IMR-90 (cell line): ENCODE data around the gene TAF6L. TPM values are rescaled to one million over a fixed set of nuclear protein-coding genes. Genes with fewer than 3 reads are reported as not detected.
A peak's percentile ranks its signal among the peaks of the same experiment; 100 is the strongest.

ENCODE experiments used
- polyA plus RNA-seq, 3 experiments: library from polyadenylated mRNA; depleted of rRNA; stranded (reverse); fragments of >200 nt; gene quantifications; 2 replicates each; pipeline ENCODE4 v1.2.3, GENCODE V29; 2012; ENCODE audit warnings: low replicate concordance in 1 of 3
- total RNA-seq: library from RNA; depleted of rRNA; stranded (reverse); fragments of >200 nt; gene quantifications from 2 replicates; pipeline ENCODE4 v1.2.3, GENCODE V29; 2012
- TF ChIP-seq, protein P1 (sequence below): conservative IDR thresholded peaks from 2 replicates; pipeline ENCODE4 v1.5.1; 2012; ENCODE audit warnings: mild to moderate bottlenecking, low read depth, low read length, improper control_type of control experiment

TAF6L gene
- total and polyA plus RNA-seq, 2 of the 4 experiments (the other 2 are of a cell fraction): 9.5 to 13.5 TPM

DNA sequence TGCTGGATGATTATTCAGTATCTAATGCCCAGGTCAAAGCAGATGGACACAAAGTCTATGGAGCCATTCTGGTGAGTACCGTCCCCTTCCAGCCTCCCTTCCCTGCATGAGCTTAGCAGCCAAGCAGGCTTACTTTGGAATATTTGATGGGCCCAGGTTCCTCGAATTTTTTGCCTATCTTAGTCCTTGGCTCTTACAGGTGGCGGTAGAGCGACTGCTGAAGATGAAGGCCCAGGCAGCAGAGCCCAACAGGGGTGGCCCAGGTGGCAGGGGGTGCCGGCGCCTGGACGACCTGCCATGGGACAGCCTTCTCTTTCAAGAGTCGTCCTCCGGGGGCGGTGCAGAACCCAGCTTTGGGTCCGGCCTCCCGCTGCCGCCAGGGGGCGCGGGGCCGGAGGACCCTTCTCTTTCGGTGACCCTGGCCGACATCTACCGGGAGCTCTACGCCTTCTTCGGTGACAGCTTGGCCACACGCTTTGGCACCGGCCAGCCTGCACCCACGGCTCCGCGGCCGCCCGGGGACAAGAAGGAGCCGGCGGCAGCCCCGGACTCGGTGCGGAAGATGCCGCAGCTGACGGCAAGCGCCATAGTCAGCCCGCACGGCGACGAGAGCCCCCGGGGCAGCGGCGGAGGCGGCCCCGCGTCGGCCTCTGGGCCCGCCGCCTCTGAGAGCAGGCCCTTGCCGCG, 15.3 kb downstream of the TAF6L start (continued):
- TF ChIP-seq, protein P1, sequence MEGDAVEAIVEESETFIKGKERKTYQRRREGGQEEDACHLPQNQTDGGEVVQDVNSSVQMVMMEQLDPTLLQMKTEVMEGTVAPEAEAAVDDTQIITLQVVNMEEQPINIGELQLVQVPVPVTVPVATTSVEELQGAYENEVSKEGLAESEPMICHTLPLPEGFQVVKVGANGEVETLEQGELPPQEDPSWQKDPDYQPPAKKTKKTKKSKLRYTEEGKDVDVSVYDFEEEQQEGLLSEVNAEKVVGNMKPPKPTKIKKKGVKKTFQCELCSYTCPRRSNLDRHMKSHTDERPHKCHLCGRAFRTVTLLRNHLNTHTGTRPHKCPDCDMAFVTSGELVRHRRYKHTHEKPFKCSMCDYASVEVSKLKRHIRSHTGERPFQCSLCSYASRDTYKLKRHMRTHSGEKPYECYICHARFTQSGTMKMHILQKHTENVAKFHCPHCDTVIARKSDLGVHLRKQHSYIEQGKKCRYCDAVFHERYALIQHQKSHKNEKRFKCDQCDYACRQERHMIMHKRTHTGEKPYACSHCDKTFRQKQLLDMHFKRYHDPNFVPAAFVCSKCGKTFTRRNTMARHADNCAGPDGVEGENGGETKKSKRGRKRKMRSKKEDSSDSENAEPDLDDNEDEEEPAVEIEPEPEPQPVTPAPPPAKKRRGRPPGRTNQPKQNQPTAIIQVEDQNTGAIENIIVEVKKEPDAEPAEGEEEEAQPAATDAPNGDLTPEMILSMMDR: peak; percentile 99
